ENCODE data around the gene ABCF3.

ABCF3 gene

DNA sequence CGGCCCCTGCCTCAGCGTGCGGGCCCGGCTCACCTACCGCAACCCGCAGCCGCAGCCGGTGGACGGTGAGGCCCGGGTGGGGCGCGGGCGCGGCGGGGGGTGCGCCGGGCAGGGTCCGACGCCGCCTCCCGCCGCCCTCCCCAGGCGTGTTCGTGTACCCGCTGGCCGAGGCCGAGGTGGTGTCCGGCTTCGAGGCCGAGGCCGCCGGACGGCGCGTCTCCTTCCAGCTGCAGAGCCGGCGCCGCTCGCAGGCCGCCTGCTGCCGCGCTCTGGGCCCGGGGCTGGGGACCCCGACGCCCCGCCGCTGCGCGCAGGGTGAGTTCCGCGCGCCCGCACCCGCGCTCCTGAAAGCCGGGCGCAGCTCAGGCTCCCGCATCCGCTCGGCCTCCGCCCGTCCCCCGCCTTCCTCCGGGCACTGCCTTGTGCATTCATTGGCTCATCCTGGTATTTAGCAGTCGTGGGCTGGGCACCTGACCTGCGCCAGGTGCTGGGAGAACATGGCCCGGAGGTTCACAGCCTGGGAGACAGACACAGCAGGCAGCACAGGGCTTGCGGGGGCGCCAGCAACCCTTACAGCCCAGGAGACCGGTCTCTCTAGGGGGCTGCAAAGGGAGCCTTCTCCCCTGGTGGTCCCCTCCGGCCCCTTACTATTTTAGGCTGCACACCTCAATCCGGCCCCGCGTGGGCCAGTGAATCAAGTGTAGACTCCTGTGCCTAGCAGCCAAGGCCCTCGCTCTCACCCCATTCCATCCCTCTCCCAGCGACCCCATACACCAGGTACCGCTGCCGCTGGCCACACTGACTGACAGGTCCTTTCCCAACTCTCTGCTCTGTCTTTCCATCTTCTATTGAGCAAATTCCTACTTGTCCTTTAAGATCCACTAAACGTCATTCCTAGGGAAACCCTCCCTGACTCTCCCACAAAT, 44.9 kb downstream of the ABCF3 start:
- DNase-seq (ENCODE audit: low read depth): no peak

DNA sequence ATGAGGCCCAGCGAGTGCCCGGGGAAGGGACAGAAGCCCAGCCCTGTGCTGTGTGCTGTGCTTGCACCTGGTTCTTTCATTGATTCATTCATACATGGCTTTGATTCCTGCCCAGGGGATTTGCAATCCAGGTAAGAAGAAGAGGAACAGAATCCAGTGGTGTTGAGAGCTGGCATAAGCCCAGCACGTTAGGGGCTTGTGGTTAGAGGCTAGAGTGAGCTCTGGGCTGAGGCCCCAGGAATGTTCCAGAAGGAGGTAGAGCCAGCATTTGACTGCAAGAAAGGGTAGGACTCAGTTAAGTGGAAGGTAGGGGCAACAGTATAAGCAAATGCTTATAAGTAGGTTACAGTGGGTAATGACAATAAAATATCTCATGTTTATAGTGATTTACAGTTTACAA, 45.7 kb downstream of the ABCF3 start:
- DNase-seq (ENCODE audit: low read depth): no peak

DNA sequence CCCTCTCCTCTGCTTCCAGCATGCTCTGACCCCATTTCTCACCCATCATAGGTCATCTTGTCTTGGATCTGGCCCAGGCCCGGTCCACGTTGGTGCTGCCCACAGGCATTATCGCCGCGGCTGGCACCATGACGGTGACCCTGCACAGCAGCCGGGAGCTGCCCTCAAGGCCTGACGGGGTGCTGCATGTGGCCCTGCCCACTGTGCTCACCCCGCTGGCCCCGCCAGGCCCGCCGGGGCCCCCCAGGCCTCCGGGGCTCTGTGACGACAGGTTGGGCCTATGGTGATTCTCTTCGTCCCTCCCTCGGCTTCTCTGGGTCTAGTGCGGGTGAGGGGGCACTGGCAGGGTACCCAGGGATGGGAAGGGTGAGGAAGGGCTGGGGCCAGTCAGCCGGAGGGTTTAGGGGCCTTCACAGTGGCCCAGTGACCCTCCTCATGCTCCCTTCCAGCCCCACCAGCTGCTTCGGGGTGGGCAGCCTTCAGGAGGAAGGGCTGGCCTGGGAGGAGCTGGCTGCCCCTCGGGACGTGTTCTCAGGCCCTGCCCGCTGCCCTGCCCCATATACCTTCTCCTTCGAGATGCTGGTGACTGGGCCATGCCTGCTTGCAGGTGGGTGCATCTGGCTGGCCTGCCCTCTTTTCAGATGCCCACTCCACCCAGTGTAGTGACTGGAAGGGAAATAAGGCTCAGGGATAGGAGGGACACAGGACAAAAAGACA, 47.3 kb downstream of the ABCF3 start:
- DNase-seq (ENCODE audit: low read depth): no peak

DNA sequence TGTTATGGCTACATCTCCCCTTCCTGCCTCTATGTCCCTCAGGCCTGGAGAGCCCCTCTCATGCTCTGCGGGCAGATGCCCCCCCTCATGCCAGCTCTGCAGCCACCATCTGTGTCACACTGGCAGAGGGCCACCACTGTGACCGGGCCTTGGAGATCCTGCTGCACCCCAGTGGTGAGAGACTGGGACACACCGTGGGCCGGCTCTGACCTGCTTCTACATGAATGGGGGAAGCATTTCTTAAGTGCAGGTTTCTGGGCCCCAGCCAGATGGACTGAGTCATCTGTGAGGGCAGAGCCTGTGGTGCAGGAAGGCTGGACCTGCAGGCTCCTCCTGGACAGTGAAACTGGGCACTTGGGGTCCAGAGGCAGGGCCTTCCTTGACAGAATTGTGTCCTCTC, 48.2 kb downstream of the ABCF3 start:
- DNase-seq (ENCODE audit: low read depth): peak; percentile 91

DNA sequence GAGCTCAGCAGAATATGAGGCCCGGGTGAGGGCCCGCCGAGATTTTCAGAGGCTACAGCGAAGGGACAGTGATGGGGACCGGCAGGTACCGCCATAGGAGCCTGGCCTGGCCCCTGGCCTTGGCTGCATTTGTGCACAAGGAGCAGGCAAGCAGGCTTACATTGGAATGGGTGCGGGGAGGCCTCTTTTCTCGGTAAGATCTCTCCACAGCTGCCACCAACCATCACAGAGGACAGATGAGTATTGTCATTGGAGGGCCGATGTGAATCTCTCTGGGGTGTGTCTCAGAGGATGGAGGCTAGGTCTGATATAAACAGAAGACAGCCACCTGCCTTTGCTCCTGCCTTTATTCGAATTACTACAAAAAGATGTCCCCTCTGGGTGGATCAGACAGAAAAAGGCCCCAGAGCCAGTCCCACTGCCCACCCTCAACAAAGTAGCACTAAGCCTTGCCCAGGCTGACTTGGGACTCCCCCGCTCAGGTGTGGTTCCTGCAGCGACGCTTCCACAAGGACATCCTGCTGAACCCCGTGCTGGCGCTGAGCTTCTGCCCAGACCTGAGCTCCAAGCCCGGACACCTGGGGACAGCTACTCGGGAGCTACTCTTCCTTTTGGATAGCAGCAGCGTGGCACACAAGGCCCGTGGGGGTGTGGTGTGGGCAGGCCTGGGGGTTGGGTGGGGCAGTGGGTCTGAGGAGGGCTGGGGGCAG, 48.8 kb downstream of the ABCF3 start:
- no peak for DNase-seq (ENCODE audit: low read depth)

DNA sequence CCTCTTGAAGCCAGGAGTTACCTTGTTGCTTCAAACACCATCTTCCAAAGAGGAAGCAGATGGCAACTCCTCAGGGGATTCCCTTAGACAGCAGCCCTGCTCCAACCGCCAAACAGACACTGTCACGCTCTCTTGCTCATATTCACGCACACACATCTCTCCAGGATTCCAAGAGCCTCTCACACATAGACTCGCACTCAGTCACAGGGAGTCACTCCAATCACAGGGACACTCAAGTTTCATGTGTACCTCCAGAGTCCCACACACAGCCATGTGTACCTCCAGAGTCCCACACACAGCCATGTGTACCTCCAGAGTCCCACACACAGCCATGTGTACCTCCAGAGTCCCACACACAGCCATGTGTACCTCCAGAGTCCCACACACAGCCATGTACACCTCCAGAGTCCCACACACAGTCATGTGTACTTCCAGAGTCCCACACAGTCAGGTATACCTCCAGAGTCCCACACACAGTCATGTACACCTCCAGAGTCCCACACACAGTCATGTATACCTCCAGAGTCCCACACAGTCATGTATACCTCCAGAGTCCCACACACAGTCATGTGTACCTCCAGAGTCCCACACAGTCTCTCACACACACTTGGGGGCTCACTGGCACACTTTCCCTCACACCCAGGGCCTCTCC, 49.5 kb downstream of the ABCF3 start:
- no peak for DNase-seq (ENCODE audit: low read depth)

DNA sequence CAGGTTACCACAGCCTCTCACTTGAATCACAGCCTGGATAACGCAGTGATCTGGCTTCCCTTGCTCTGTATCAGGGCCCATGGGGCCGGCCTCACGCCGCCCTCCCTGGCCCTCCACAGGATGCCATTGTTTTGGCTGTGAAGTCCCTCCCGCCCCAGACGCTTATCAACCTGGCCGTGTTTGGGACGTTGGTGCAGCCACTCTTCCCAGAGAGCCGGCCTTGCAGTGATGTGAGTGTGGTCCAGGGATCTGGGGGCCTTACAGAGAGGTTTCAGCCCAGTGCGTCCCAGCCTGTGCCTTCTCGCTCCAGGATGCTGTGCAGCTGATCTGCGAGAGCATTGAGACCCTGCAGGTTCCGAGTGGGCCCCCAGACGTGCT, 50.0 kb downstream of the ABCF3 start:
- no peak for DNase-seq (ENCODE audit: low read depth)

DNA sequence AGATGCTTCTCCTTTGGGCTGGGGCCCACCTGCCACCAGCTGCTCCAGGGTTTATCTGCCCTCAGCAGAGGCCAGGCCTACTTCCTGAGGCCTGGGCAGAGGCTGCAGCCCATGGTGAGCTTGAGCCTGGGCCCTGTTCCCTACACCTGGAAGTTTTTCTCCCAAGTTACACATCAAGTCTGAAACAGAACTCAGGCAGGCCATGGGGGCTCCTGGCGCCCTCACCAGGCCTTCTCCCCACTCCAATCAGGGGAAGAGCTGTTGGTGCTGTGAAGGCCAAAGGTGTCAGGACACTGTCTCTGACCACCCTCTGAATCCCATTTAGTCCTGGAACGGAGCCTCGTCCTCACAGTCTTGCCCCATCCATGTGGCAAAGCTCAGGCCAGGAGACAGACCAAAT, 50.6 kb downstream of the ABCF3 start:
- DNase-seq (ENCODE audit: low read depth): no peak

DNA sequence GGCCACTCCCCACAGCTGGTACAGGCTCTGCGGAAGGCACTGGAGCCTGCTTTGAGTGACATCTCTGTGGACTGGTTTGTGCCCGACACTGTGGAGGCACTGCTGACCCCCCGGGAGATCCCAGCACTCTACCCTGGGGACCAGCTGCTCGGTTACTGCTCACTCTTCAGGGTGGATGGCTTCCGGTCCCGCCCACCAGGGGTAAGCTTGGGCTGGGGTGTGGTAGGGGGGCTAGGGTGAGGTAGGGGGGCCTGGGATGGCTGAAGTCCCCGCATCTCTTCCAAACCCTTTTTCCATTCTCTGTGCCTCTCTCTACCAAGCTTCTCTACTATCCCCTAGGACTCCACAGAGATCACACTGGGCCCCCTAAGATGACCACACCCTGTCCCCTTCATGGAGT, 51.2 kb downstream of the ABCF3 start:
- DNase-seq (ENCODE audit: low read depth): no peak

DNA sequence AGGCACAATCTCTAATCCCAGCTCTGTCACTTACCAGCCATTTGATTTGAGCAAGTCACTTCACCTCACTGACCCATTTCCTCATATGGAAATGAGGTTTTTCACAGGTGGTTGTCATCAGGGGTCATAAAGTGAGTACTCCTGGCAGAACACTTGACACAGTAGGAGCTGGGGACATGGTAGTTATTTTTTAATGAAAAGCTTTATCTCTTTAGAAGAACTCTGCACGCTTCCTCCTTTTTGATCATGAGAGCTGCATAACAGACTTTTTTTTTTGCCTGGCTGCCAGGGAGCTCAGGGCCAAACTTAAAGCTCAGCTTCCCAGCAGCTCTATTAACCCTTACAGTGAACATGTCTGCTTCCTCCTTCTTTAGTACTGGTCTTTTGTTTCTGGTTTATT, 51.8 kb downstream of the ABCF3 start:
- no peak for DNase-seq (ENCODE audit: low read depth)

DNA sequence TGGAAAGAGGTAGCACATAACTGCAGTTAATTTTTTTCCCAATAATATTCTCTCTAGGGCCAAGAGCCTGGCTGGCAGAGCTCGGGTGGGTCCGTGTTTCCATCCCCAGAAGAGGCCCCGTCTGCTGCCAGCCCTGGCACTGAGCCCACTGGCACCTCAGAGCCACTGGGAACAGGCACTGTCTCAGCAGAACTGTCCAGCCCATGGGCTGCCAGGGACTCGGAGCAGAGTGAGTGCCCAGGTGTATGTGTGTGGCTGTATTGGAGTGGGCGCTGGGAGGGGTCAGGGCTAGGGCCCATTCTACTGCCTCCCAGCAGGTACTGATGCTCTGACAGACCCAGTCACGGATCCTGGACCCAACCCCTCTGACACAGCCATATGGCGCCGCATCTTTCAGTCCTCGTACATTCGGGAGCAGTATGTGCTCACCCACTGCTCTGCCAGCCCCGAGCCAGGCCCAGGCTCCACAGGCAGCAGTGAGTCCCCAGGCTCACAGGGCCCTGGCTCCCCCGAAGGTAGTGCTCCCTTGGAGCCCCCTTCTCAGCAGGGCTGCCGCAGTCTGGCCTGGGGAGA, 52.3 kb downstream of the ABCF3 start:
- DNase-seq (ENCODE audit: low read depth): no peak

DNA sequence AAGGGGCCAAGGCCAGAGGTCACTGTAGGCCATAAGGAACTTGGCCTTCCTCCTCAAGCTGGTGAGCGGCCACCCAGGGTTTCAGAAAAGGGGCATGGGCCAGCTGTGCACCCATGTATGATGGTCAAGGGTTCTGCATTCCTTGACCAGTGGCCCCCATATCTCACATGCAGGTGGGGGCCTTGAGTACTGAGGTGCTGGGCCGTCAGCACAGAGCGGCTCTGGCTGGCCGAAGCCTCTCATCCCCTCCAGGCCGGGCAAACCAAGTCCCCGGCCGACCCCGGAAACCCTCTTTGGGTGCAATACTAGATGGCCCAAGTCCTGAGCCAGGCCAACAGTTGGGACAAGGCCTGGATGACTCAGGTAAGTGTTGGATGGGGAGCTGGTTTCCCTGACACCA, 53.2 kb downstream of the ABCF3 start:
- DNase-seq (ENCODE audit: low read depth): no peak

DNA sequence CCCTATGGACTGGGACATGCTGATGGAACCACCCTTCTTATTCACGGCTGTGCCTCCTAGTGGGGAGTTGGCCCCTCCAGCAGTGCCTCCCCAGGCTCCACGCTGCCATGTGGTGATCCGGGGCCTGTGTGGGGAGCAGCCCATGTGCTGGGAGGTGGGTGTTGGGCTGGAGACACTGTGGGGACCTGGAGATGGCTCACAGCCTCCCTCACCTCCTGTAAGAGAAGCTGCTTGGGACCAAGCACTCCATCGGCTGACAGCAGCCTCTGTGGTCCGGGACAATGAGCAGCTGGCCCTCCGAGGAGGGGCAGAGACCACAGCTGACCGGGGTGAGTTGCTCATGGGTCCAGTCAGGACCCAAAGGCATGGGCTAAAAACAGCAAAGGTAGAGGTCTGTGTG, 53.7 kb downstream of the ABCF3 start:
- DNase-seq (ENCODE audit: low read depth): no peak

DNA sequence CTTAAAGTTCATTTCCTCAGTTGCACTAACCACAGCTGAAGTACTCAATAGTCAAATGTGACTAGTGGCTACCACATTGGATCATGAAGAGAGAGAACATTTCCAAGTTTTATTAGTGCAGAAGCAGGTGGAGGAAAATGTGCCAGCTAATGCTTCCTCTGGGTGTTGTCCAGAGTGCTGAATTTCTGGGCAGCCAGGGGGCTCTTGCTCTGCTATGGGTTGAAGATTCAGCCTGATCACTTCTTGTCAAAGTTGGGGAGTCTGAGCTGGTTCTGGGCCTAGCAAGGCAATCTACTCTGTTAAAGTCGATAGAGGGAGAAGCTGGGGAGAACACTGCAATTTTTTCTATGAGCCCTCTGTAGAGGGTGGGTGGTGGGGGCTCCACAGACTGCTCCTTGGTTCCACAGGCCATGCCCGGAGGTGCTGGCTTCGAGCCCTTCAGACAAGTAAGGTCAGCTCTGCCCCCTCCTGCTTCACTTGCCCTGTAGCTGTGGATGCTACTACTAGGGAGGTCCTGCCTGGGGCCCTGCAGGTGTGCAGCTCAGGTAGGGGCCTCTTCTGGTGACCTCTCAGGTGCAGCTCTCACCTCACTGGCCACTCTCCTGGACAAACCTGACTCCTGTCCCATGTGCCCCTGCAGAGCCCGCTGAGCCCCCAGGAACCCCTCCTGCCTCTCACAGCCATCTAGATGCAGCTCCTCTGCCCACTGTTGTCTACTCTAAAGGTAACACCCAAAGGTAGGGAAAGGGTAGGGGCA, 54.6 kb downstream of the ABCF3 start:
- DNase-seq (ENCODE audit: low read depth): peak; percentile 52

DNA sequence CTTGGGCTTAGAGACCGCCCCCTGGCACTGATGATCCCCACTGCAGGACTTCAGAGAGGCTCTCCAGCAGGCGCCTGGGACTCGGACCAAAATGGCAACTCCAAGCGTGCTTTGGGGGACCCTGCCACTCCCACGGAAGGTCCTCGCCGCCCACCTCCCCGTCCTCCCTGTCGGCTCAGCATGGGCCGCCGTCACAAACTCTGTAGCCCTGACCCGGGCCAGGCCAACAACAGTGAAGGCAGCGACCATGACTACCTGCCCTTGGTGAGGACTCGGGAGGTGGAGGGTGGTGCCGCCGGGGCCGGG, 55.1 kb downstream of the ABCF3 start:
- no peak for DNase-seq (ENCODE audit: low read depth)

DNA sequence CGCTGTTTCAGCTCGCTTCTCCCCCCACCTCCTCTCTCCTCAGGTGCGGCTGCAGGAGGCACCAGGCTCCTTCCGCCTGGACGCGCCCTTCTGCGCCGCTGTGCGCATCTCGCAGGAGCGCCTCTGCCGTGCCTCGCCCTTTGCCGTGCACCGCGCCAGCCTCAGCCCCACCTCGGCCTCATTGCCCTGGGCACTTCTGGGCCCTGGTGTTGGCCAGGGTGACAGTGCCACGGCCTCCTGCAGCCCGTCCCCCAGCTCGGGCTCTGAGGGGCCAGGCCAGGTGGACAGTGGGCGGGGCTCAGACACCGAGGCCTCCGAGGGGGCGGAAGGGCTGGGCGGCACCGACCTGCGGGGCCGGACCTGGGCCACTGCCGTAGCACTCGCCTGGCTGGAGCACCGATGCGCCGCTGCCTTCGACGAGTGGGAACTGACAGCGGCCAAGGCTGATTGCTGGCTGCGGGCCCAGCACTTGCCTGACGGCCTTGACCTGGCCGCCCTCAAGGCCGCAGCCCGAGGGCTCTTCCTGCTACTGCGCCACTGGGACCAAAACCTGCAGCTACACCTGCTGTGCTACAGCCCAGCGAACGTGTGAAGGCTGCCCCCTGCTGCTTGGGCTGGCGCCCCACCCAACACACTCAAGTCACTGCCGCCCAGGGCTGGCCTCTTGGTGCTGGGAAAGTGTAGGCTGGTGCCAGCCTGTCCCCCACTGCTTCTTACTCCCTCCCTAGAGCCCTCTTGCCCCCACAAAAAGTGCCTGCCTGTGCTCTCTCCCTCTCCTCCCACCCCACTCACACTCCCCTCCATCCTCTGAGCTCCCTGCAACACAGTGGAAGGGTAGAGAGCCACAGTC, 55.7 kb downstream of the ABCF3 start:
- peak; percentile 43 for DNase-seq (ENCODE audit: low read depth)

DNA sequence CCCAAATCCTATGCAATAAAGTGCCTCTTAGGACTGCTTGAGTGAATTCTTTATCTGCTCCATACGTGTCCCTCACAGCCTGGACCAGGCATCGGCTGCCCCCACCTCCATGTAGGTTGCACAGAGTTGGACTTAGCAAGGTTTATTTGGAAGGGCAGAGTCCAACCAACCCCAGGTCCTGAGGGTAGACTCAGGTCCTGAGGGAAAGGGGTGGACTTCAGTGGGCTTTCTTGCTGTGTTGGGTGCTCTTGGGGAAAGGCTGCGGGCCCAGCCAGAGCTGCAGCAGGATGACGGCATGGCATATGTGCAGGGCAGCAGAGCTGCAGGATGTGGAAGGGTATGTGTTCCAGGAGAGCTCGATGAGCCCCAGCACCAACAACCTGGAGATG, 56.3 kb downstream of the ABCF3 start:
- no peak for DNase-seq (ENCODE audit: low read depth)
